Fibroblast of skin of right quadriceps (primary cell): ENCODE results near the gene ALPL.
"Not testable (repeated sequence)": the region's sequence is repeated elsewhere in the genome, so short reads cannot be mapped to it uniquely, and the experiment has no call there.

Experiments
- DNase-seq: peaks from one replicate; pipeline ENCODE4 v3.0.0-alpha.2; 2013

The ALPL gene

GRCh38 chr1:21509351-21510112 lies at the start of gene ALPL:
ALPL (plus strand) TSS chr1:21509423; CDS start chr1:21554082, 44,659 bp downstream.
- DNase-seq, result no peak

- DNase-seq, result not testable (repeated sequence)
These were observed 44.1 kb upstream of the ALPL start for GRCh38 chr1:21465127-21465526.

- not testable (repeated sequence) for DNase-seq
These were observed 41.3 kb upstream of the ALPL start for GRCh38 chr1:21467946-21468345.

- DNase-seq, result peak; percentile 12
These were observed 40.6 kb upstream of the ALPL start for GRCh38 chr1:21468599-21468998.

- DNase-seq, result no peak
These were observed 39.6 kb upstream of the ALPL start for GRCh38 chr1:21469581-21469980.

- no peak for DNase-seq
These were observed 36.4 kb upstream of the ALPL start for GRCh38 chr1:21472861-21473260.

GRCh38 chr1:21478356-21478755 lies 30.9 kb upstream of the ALPL start:
- no peak for DNase-seq

- DNase-seq, result not testable (repeated sequence)
These were observed 25.3 kb upstream of the ALPL start for GRCh38 chr1:21483881-21484280.

GRCh38 chr1:21489146-21489545 lies 20.1 kb upstream of the ALPL start:
- no peak for DNase-seq

- DNase-seq, result peak; percentile 76
These were observed 18.3 kb upstream of the ALPL start for GRCh38 chr1:21490774-21491487.

- DNase-seq, result peak; percentile 80
These were observed 17.5 kb upstream of the ALPL start for GRCh38 chr1:21491488-21492355.

- DNase-seq, result no peak
These were observed 16.9 kb upstream of the ALPL start for GRCh38 chr1:21492356-21492625.

GRCh38 chr1:21494196-21494595 lies 15.0 kb upstream of the ALPL start:
- DNase-seq, result no peak

GRCh38 chr1:21495225-21495820 lies 13.9 kb upstream of the ALPL start:
- no peak for DNase-seq

GRCh38 chr1:21496063-21496462 lies 13.2 kb upstream of the ALPL start:
- DNase-seq, result no peak

GRCh38 chr1:21496886-21497285 lies 12.3 kb upstream of the ALPL start:
- no peak for DNase-seq

- no peak for DNase-seq
These were observed 11.7 kb upstream of the ALPL start for GRCh38 chr1:21497466-21498061.

- peak; percentile 38 for DNase-seq
These were observed 9.8 kb upstream of the ALPL start for GRCh38 chr1:21499283-21499950.

- no peak for DNase-seq
These were observed 5.4 kb upstream of the ALPL start for GRCh38 chr1:21503706-21504377.

- no peak for DNase-seq
These were observed 2.4 kb upstream of the ALPL start for GRCh38 chr1:21506804-21507203.

GRCh38 chr1:21507511-21508270 lies 1.5 kb upstream of the ALPL start:
- DNase-seq, result no peak
